Measurements from ENCODE around the gene LSM12. TPM values are rescaled to one million over a fixed set of nuclear protein-coding genes. Genes with fewer than 3 reads are reported as not detected.
"Not testable (repeated sequence)": the region's sequence is repeated elsewhere in the genome, so short reads cannot be mapped to it uniquely, and the experiment has no call there.

The LSM12 gene
- total RNA-seq, 1 donor from 2014 or later = 69.6 TPM

DNA sequence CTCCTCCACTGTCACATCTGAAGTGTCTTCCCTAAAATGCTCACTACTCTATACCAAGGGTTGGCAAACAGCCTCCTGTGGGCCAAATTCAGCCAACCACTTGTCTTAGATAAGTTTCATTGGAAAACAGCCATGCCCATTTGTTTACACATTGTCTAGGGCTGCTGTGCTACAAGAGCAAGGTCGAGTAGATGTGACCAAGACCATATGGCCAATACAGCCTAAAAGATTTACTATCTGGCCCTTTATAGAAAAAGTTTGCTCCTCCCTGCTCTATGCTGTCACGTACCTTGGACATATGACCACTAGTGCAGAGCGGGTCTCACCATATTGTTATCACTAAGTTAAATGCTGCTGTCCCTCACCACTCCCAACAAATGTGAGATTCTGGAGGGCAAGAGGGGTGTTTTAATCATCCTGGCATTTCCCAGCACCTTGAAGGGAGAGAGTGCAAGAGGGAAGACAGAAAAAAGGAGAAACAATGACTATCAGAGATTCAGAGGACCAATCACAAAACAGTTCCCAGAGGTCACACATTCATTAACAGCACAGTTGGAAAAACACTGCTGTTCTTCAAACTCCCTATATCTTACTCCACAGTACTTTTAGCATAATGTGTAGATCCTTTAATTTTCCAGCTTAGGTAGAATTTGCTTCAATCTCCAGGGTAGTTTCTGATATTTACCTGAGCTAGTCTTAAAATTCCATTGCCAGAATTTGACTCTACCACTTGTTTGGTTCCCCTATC, 13.2 kb downstream of the LSM12 start:
- peaks cover 73% of the 10 kb centered on the region for H4K20me1 ChIP-seq (ENCODE audit: low read depth)
- no peaks in the 10 kb centered on the region for H3K9me3 Mint-ChIP-seq
- no peak overlapping the region for H3K27ac Mint-ChIP-seq
- no peaks in the 10 kb centered on the region for H3K27me3 ChIP-seq
- H2AFZ ChIP-seq (replicated peaks) = no peak overlapping the region
- no peak overlapping the region for H3K4me3 Mint-ChIP-seq
- H3K27ac ChIP-seq = no peak overlapping the region
- no peaks in the 10 kb centered on the region for H3K4me1 ChIP-seq
- H3F3A ChIP-seq (ENCODE audit: low read depth) = peaks cover 7% of the 10 kb centered on the region
- DNase-seq (ENCODE audit: low spot score) = no peak
- H3K79me2 ChIP-seq (ENCODE audit: low read depth) = peaks cover 98% of the 10 kb centered on the region
- H3K9me3 ChIP-seq (ENCODE audit: low read depth) = no peaks in the 10 kb centered on the region
- H3K27me3 Mint-ChIP-seq (ENCODE audit: insufficient read depth, low read depth) = no peaks in the 10 kb centered on the region
- H3K4me2 ChIP-seq = no peak overlapping the region
- H3K9ac ChIP-seq = no peak overlapping the region
- TF ChIP-seq EZH2phosphoT487 (IDR thresholded peaks at IDR 0.05) (no peak), EZH2 (IDR thresholded peaks at IDR 0.05) (no peak)
- TF ChIP-seq, protein P1, sequence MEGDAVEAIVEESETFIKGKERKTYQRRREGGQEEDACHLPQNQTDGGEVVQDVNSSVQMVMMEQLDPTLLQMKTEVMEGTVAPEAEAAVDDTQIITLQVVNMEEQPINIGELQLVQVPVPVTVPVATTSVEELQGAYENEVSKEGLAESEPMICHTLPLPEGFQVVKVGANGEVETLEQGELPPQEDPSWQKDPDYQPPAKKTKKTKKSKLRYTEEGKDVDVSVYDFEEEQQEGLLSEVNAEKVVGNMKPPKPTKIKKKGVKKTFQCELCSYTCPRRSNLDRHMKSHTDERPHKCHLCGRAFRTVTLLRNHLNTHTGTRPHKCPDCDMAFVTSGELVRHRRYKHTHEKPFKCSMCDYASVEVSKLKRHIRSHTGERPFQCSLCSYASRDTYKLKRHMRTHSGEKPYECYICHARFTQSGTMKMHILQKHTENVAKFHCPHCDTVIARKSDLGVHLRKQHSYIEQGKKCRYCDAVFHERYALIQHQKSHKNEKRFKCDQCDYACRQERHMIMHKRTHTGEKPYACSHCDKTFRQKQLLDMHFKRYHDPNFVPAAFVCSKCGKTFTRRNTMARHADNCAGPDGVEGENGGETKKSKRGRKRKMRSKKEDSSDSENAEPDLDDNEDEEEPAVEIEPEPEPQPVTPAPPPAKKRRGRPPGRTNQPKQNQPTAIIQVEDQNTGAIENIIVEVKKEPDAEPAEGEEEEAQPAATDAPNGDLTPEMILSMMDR (IDR thresholded peaks at IDR 0.05) = no peak
- H3K36me3 Mint-ChIP-seq = peaks cover 27% of the 10 kb centered on the region
- no peaks in the 10 kb centered on the region for H3K4me1 Mint-ChIP-seq
- no peak overlapping the region for H3K4me3 ChIP-seq
- H3K36me3 ChIP-seq = no peaks in the 10 kb centered on the region

DNA sequence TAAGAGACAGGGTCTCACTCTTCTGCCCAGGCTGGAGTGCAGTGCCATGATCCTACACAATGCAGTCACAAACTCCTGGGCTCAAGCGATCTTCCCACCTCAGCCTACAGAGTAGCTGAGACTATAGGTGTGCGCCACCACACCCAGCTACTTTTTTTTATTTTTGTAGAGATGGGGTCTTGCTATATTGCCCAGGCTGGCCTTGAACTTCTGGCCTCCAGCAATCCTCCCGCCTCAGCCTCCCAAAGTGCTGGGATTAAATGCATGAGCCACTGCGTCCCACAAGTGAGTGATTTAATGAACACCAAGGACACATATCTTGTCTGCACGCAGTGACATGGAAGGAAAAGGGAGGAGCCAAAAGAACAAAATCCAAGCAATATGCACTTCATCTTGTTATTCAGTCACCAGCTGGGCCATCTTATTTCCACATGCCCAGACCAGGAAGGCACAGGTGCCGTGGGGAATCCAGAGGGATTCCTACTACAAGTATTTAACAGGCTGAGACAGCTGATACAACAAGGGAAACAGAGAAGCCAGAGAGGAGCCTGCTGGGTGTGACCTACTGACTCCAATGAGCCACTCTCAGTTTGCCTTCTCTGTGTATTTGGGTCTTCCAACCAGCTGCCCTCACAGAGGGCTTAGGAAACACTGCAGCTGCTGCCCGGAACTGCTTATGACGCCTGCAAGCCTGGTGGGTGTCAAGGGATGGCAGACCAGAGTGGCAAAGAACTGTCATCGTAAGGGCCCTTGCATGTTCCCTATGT, 17.0 kb downstream of the LSM12 start:
- Histone ChIP-seq H4K20me1 (ENCODE audit: low read depth) (peaks cover 70% of the 10 kb centered on the region), H3K4me3 (no peak overlapping the region), H3K9me3 (ENCODE audit: low read depth) (no peaks in the 10 kb centered on the region), H3F3A (ENCODE audit: low read depth) (peaks cover 12% of the 10 kb centered on the region), H3K36me3 (no peaks in the 10 kb centered on the region), H3K4me1 (no peaks in the 10 kb centered on the region), H3K9ac (no peak overlapping the region), H3K27ac (no peak overlapping the region), H2AFZ (replicated peaks) (no peak overlapping the region), H3K27me3 (no peaks in the 10 kb centered on the region), H3K79me2 (ENCODE audit: low read depth) (peaks cover 98% of the 10 kb centered on the region), H3K4me2 (no peak overlapping the region)
- Mint-ChIP-seq H3K4me3 (no peak overlapping the region), H3K27ac (no peak overlapping the region), H3K4me1 (no peaks in the 10 kb centered on the region), H3K9me3 (no peaks in the 10 kb centered on the region), H3K27me3 (ENCODE audit: insufficient read depth, low read depth) (no peaks in the 10 kb centered on the region), H3K36me3 (peaks cover 30% of the 10 kb centered on the region)
- TF ChIP-seq EZH2phosphoT487 (IDR thresholded peaks at IDR 0.05) (no peak), EZH2 (IDR thresholded peaks at IDR 0.05) (no peak)
- TF ChIP-seq, protein P1 (IDR thresholded peaks at IDR 0.05) = no peak
- DNase-seq (ENCODE audit: low spot score) = no peak

DNA sequence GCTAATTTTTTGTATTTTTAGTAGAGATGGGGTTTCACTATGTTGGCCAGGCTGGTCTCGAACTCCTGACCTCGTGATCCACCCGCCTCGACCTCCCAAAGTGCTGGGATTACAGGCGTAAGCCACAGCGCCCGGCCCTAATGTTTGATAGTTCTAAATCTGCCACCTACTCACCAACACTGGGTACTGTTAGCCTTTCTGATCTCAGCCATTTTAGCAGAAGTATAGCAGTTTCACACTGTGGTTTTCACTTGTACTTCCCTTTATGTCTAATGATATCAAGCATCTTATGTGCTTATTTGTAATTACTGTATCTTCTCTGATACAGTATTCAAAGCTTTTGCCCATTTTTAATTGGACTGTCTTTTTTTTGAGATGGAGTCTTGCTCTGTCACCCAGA, 19.6 kb downstream of the LSM12 start:
- H3K4me1 Mint-ChIP-seq; H2AFZ ChIP-seq (replicated peaks); H3K27me3 Mint-ChIP-seq (ENCODE audit: insufficient read depth, low read depth); DNase-seq (ENCODE audit: low spot score); H3K9me3 Mint-ChIP-seq; H3K9ac ChIP-seq; H3K27me3 ChIP-seq; H3K27ac ChIP-seq; H3K4me2 ChIP-seq; H3K27ac Mint-ChIP-seq; H3K4me3 Mint-ChIP-seq; H3K9me3 ChIP-seq (ENCODE audit: low read depth); H3K36me3 ChIP-seq; H3K4me1 ChIP-seq; H3K4me3 ChIP-seq: not testable (repeated sequence)
- H3F3A ChIP-seq (ENCODE audit: low read depth) = peaks cover 21% of the 10 kb centered on the region
- H3K36me3 Mint-ChIP-seq = peaks cover 19% of the 10 kb centered on the region
- H4K20me1 ChIP-seq (ENCODE audit: low read depth) = peaks cover 73% of the 10 kb centered on the region
- H3K79me2 ChIP-seq (ENCODE audit: low read depth) = peaks cover 98% of the 10 kb centered on the region

DNA sequence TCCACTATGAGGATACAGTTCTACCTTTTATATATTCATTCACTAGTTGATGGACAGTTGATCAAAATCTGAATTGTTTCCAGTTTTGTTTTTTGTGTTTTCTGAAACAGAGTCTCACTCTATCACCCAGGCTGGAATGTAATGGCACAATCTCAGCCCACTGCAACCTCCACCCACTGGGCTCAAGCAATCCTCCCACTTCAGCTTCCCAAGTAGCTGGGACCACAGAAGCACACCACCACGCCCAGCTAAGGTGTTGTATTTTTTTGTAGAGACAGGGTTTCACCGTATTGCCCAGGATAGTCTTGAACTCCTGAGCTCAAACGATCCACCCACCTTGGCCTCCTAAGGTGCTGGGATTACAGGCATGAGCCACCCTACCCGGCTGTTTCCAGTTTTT, 21.0 kb downstream of the LSM12 start:
- Mint-ChIP-seq H3K4me1 (peaks cover 6% of the 10 kb centered on the region), H3K9me3 (no peaks in the 10 kb centered on the region), H3K27ac (no peak overlapping the region), H3K27me3 (ENCODE audit: insufficient read depth, low read depth) (no peaks in the 10 kb centered on the region), H3K36me3 (peaks cover 19% of the 10 kb centered on the region), H3K4me3 (no peak overlapping the region)
- no peak overlapping the region for H3K9ac ChIP-seq
- peaks cover 21% of the 10 kb centered on the region for H3F3A ChIP-seq (ENCODE audit: low read depth)
- no peak for DNase-seq (ENCODE audit: low spot score)
- no peak overlapping the region for H3K4me3 ChIP-seq
- H2AFZ ChIP-seq (replicated peaks) = no peak overlapping the region
- H3K4me2 ChIP-seq = no peak overlapping the region
- no peak overlapping the region for H3K27ac ChIP-seq
- H3K36me3 ChIP-seq = no peaks in the 10 kb centered on the region
- peaks cover 76% of the 10 kb centered on the region for H4K20me1 ChIP-seq (ENCODE audit: low read depth)
- H3K9me3 ChIP-seq (ENCODE audit: low read depth) = no peaks in the 10 kb centered on the region
- H3K27me3 ChIP-seq = no peaks in the 10 kb centered on the region
- peaks cover 98% of the 10 kb centered on the region for H3K79me2 ChIP-seq (ENCODE audit: low read depth)
- no peaks in the 10 kb centered on the region for H3K4me1 ChIP-seq
- TF ChIP-seq EZH2phosphoT487 (IDR thresholded peaks at IDR 0.05) (no peak), EZH2 (IDR thresholded peaks at IDR 0.05) (no peak)
- TF ChIP-seq, protein P1 (IDR thresholded peaks at IDR 0.05) = no peak

All from neural progenitor cell (in vitro differentiated cells).